Middle frontal gyrus (tissue), 1 donor: Measurements from ENCODE around the gene LBHD2.
"Not testable (repeated sequence)": the region's sequence is repeated elsewhere in the genome, so short reads cannot be mapped to it uniquely, and the experiment has no call there.

ENCODE experiments used
- DNase-seq: peaks from one replicate; pipeline ENCODE4 v3.0.0-alpha.2; 2015; ENCODE audit warnings: low spot score; ENCODE audit errors: extremely low spot score

The LBHD2 gene

DNA sequence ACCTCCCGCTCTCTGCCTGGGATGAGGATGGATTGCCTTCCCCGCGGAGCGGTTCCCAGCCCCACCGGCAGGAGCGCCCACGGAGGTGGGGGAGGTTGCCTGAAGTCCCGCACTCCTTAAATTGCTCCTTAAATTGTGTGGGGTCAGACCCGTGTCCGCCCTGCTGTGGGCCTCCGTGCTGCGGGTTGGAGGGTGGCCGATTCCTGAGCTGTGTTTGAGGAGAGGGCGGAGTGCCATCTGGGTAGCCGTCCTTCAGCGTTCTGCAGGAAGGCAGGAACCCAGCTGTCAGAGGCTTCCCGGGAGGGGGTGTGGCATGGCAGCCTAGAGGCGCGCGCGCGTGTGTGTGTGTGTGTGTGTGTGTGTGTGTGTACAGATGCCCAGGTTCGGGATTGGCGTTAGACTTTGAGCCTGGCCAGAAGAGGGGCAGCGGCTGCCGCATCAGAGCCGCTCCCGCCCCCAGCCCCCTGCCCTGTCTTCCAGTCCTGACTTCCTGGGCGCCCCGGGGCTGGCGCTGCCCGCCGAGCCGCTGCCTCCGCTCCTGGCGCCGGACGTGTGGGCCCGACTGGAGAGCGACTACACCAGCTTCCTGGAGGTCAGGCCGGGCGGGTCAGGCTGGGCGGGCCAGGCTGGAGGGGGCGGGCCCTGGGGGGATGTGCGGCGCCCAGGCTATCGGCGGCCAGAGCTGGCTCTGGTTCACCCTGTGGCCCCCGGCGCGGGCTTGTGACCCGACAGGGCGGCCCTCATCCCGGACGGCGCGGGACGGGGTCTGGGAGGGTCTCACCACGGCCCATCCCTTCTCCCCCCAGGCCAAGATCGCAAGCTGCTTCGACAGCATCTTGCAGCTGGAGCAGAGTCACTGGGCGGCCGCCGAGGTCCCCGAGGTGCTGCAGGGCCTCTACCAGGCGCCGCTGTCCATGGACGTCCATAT lies 19.7 kb downstream of the LBHD2 start:
- DNase-seq: no peak

DNA sequence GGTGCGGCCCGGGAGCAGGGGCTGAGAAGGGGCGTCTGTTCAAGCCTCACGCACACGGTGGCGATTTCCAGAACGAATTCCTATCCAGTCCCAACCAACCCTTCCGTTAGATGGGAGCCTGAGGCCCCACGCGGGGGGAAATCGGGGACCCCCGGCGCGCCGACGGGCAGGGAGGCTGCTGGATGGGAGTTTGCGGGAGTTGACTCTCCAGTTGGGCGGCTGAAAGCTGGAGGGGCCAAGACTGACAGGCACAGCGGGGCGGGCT lies 20.3 kb downstream of the LBHD2 start:
- DNase-seq: no peak

DNA sequence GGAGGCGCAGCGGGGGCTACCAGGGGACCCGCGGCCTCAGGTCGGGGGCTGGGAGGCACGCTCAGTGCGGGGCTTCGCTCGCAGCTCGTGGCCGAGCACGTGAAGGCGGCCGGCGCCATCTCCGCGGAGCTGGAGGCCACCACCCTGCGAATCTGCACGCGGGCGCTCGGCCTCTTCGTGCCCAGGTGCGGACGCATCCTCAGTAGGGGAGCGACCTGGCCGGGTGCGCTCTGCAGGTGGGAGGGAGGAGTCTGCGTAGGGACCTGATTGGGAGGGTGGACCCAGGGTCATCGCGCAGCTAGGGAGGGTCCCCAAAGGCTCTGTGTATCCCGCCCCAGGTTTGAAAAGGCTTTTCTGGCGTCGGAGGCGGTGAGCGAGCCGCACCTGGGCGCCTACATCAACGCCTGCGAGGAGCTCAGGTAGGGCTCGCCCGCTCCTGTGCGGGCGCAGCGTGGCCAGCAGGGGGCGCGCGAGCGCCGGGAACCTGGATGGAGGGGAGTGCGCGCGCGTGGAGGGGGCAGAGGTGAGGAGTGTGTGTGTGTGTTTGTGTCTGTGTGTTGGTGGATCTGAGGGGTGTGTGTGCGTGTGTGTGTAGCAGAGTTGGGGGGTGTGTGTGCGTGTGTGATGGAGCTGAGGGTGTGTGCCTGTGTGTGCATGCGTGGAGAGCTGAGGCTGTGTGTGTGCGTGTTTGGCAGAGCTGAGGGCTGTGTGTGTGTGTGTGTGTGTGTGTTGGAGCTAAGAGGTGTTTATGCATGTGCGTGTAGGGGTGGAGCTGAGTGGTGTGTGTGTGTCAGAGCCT lies 20.8 kb downstream of the LBHD2 start:
- DNase-seq: no peak

DNA sequence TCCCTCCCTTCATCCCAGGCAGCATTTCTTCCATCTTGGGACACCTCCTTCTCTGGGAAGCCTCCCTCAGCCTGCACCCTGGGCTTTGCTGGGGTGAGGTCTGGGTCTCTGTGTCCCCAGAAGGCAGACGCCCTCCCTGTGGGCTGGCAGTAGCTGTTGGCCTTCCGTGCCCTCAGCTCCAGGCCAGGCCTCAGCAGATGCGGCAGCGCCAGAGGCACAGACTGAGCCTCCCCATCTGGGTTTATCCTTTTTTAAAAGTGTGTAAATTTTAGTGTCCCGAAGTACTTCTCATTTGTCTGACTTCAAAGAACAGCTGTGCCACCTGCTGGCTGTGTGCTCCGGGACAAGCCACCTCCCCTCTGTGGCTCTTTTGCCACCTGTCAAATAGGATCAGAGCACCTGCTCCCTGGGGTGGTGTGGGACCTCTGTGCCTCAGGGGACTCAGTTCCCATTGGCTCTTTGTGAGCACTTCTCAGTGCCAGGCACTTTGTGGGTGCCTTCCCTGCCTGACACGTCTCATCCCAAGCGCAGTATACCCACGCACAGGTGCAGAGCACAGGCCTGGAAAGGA lies 21.7 kb downstream of the LBHD2 start:
- DNase-seq: no peak

DNA sequence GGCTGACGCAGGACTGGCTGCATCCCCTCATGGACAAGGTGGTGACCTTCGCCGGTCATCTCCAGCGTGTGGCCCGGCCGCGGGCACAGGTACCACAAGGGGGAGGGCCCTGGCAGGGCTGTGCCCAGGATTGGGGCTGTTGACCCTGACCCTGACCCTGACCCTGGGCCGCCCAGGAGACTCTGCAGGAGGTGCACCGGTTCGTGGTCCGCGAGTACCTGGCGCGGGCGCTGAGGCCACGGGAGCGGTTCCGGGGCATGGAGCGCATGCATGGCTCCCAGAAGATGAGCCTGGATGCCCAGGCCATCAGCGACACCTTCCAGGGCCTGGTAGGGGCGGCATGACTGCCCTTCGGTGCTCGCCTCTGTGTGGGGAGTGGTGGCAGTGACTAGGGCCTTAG lies 23.4 kb downstream of the LBHD2 start:
- no peak for DNase-seq

DNA sequence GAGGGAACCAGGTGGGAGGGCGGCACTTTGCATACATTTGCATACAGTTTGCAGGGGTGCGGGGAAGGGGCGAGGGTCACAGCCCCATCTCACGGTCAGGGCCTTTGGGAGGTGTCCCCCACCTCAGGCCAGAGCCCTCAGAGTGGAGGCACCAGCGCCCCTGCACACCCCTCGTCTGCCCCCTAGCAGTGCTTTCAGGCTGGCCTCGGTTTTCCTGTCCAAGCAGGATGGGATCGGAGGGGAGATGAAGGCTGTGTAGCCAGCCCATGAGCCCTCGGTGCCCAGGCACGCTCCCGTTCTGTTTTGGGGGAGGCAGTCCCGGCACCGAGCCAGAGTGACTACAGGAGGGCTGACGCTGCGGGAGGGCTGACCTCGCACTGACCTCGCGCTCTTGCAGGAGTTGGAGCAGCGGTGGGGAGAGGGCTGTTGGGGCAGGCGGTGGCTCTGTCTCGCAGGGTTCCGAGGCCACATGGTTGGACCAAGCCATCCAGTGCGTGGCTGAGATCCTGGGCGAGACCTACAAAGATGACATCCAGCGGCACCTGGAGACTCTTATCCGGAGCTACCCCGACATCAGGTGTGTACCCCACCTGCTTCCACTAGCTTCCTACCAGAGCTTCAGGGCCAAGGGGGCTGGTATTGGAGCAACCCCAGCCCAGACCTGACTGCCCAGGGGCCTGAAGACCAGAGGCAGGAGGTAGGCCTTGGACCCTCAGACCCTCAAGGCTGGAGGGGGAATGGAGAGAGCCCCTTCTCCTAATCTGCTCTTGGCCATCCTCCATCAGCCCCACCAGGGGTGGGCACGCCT lies 24.1 kb downstream of the LBHD2 start:
- DNase-seq: no peak

DNA sequence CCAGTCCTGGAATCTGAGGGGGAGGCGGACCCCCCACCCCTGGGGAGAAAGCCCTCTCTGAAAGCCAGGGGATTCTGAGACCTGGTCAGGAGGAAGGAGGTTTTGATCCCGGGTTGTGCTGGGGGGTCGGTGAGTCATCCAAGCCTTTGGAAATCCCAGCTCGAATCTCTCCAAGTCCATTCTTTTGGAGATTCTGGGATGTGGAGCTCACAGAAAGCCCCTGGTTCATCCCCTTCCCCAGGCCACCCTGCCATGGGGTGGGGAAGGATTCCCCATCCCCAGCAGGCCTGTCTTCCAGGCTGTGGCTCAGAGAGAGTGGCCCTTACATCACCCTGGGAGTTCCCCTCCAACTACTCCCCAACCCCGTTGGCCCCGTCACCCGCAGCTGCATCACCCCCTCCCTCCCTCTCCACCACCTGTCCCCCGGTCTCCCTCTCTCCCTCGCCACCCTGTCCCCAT lies 24.8 kb downstream of the LBHD2 start:
- DNase-seq: no peak

DNA sequence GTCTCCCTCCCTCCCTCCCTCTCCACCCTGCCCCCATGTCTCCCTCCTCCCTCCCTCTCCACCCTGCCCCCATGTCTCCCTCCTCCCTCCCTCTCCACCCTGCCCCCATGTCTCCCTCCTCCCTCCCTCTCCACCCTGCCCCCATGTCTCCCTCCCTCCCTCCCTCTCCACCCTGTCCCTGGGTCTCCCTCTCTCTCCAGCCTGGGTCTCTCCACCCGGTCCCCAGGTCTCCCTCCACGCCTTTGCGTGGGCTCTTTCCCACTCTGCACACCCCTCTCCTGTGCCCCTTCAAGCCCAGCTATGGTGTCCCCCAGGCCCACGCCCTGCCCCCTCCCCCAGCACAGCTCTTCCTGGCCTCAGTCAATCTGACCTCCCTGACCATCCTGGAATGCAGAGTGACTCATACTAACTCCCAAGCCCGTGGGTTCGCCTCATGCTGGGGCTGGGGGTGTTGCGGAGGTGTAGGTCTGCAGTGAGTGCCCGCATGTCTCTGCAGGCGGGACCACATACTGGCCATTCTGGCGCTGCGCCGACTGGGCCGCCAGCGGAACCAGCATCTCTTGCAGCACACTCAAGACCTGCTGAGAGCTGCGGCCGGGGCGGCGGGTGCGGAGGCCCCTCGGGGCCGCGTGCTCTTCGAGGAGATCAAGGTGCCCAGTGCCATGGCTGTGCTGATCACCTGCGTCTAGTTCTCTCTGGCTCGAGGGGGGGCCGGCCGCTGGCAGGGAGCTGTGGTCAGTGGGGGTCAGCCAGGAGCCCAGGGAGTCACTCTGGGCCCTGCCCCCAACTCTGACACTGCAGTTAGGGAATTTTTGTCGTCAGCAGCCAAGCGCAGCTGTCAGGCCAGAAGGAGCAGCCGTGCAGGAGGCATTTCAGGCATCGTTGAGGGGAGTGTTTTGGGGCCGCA lies 25.8 kb downstream of the LBHD2 start:
- no peak for DNase-seq

DNA sequence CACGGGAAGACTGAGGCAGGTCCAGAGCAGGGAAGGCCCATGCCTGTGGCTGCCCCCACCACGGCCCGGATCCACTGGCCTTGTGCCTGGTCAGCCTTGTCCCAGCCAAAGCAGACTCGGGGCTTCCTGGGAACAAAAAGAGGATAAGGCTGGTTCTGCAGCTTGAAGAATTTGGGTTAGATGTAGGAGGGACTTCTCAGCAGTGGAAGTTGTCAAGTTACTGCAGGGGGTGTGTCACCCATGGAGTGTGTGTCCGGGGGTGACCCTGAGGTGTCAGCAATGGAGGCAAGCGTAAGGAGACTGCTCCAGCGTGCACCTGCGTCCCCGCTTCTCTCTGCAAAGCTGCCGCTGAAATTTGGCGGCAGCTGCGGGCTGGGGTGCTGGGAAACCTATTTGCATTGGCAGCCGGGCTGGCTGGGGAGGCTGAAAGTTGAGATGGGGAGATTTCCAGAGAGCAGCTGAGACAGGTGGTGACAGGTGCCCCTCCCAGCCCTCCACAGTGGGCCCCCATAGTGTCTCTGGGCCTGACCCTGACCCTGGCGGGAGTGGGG lies 26.7 kb downstream of the LBHD2 start:
- DNase-seq: no peak

DNA sequence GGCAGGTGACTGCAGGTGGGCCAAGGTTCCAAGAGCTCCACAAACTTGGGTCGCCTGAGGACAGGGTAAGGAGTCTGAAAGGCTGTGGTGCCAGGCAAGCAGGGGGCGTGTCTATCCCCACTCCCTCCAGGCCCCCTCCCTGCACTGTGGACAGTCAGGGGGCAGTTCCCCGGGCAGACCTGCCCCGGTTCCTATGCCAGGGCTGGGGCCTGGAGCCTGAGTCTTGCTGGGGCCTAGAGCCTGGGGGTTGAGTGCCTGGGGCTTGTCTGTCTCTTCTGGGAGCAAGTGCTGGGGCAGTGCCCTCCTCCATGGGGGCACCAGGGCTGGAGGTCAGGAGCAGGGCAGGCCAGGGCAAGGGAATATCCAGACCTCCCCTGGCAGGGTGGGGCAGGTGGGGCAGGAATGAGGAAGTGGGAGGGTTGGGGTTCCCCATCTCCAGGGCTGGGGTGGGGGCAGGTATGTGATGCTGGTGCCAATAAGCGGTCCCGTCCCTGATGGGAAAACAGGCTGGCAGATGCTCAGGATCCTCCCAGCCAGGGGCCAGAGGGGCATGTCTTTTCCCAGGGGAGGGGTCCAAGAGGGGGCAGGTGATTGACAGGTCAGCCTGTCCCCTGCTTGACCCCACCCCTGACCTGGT lies 27.3 kb downstream of the LBHD2 start:
- no peak for DNase-seq

DNA sequence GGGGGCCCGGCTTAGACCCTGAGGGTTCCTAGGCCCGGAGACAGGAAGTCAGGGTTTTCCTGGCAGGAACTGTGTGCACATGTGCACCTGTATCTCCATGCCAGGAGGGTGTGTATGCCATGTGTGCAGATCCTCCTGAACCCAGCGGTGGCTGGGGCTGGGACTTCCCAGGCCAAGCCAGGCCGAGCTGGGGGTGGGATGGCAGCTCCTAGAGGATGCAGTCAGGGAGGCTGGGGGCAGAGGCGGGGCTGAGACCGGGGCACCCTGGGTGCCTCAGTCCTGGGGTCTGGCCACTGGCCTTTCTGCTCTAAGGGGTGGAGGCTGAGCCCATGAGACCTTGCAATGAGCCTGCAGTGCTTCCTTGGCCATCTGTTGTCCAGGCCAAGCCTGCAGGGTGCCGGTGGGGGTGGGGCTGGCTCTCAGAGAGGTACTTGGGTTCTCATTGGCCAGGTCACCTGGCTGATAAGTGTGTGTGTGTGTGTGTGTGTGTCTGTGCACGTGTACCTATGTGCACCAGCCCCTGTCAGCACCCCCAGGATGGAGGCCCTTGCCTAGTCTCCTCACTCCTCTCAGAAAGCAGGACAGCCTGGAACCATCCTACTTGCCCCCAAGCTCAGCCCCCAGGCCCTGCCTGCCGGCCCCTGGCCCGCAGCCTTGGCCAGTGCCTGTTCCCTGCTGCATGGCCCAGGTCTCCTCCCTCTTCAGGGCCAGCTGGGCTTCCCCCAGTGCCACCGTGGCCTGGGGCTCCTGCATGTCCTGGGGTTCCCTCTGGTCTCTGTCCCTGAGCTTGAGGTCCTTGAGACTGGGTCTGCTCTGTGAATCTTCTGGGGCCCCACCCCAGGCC lies 28.6 kb downstream of the LBHD2 start:
- no peak for DNase-seq

DNA sequence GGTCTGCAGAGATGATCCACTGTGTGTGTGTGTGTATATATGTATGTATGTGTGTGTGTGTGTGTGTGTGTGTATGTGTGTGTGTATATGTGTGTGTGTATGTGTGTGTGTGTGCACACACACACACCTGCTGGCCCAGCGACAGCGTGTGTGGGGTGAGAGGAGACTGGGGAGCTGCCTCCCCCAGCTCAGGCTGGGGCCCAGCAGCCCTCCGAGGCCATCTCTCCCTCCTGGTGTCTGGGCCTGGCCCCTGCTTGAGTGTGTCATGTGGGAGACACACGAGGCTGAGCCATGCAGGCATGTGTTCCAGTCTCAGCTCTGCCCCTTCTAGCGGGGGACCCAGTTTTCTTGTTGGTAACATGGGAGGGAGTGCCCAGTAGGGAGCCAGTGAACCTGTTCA lies 29.3 kb downstream of the LBHD2 start:
- no peak for DNase-seq

DNA sequence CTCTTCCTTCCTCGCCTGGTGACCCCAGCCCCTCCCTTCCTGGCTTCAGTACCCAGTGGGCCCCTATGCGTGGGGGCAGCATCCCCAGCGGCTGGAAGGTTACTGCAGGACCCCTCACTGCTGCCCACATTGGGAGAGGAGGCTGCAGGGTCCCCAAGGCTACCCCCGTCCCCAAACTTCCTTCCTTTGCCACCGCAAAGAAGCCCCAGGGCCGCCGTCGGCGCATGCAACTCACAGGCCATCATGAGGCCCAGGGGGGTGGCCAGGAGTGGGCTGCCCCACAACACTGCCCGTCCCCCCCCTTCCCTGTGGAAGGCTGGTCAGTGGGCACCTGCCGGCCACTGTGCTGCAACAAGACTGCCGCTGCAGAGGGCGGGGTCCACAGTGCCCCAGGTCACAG lies 29.8 kb downstream of the LBHD2 start:
- DNase-seq: no peak

DNA sequence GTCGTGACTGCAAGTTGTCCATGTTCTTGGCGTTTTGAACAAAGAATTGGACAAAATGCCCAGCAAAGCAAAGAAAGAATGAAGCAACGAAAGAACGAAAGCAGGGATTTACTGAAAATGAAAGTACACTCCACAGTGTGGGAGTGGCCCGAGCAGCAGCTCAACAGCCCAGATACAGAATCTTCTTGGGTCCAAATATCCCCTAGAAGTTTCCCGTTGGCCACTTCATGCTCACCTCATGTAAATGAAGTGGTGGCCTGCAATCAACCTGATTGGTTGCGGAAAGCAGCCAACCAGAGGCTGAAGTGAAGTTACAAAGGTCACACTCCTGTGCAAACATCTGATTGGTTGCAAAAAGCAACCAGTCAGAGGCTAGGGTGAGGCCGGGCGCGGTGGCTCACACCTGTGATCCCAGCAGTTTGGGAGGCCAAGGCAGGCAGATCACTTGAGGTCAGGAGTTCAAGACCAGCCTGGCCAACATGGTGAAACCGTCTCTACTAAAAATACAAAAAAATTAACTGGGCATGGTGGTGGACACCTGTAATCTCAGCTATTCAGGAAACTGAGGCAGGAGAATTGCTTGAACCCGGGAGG lies 31.2 kb downstream of the LBHD2 start:
- DNase-seq: not testable (repeated sequence)

DNA sequence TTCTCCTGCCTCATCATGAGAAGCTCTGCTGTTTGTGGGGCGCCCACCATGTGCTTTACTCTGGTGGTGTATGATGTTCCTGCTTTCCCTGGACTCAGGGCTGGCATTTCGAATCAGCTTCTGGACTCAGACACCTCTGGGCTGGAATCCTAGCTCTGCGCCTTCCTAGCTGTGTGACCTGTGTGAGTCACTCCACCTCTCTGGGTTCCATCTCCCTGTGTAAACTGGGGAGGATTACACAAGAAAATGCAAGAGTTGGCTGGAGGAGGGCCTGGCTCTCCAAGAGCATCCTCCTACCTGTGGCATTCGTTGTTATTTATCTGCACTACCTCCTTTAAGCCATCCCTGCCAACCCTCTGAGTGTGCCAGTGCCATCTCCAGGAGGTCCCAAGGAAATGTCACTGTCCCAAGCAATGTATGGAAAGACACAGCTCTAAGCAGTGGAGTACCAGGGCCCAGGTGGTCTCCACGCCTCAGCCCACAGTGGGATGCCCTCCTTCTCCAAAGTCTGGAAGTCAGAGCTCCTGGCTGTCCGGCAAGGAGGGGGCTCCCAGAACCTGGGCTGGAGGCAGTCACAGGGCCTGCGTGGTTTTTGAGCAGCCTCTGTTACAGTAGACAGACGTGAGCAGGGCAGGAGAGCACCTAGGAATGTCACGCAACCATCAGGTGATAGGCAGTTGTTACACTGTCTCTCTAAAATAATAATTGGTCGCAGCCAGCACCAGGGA lies 32.0 kb downstream of the LBHD2 start:
- DNase-seq: no peak

DNA sequence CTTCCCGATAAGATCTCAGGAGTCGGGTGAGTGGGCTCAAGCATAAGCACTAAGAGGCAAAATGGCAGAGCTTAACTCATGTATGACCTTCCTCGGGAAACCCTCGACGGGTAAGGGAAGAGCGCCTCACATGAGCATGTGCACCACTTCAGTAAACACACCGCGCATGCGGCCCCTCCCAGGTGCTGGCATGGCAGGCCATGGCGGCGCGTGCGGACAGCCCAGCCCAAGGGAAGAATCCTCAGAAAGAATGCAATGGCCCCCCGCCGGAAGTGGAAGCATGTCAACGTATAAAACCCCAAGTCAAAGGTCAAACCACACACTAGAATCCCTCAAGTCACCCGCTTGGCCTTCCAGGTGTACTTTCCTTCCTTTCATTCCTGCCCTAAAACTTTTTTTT lies 32.6 kb downstream of the LBHD2 start:
- no peak for DNase-seq

DNA sequence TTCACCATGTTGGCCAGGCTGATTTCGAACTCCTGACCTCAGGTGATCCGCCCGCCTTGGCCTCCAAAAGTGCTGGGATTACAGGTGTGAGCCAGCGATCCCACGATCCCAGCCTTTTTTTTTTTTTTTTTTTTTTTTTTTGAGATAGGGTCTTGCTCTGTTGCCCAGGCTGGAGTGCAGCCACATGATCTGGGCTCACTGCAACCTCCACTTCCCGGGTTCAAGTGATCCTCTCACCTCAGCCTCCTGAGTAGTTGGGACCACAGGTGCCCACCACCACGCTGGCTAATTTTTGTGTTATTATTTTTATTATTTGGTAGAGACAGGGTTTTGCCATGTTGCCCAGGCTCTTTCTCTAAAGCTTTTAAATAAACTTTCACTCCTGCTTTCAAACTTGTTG lies 33.5 kb downstream of the LBHD2 start:
- DNase-seq: not testable (repeated sequence)
